ENCODE results near the gene MDGA2. TPM values are rescaled to one million over a fixed set of nuclear protein-coding genes. Genes with fewer than 3 reads are reported as not detected.

The MDGA2 gene
- total RNA-seq, 1 experiment from 2014 or later: not detected

DNA sequence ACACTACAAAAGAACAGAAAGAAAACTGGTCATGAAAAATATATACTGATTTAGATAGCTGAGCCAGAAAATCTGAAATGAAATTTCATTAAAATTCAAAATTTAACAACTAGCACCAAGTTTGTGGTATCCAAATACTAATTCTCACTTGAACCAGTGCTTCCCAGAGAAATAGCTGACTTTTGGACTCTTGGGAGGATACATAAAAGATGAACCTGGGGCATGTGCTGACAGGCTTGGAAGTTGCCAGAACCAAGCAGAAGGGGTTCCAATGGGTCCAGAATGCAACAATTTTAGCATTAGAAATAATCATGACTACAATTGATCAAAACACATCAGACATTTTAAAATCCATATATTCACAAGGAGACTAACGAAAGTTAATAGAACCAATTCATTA is 175.0 kb downstream of the MDGA2 start:
- H3K27me3 Mint-ChIP-seq (ENCODE audit: unreplicated experiment): no peaks in the 10 kb centered on the region
- no peak for DNase-seq
- CTCF ChIA-PET: no interaction called here
- H3K36me3 Mint-ChIP-seq (ENCODE audit: insufficient read depth, unreplicated experiment): no peaks in the 10 kb centered on the region
- intact Hi-C loops (cut with micrococcal nuclease; ENCODE audit: unreplicated experiment): no loop called here
- H3K27ac Mint-ChIP-seq (ENCODE audit: unreplicated experiment): no peak overlapping the region
- TF ChIP-seq, protein P1, sequence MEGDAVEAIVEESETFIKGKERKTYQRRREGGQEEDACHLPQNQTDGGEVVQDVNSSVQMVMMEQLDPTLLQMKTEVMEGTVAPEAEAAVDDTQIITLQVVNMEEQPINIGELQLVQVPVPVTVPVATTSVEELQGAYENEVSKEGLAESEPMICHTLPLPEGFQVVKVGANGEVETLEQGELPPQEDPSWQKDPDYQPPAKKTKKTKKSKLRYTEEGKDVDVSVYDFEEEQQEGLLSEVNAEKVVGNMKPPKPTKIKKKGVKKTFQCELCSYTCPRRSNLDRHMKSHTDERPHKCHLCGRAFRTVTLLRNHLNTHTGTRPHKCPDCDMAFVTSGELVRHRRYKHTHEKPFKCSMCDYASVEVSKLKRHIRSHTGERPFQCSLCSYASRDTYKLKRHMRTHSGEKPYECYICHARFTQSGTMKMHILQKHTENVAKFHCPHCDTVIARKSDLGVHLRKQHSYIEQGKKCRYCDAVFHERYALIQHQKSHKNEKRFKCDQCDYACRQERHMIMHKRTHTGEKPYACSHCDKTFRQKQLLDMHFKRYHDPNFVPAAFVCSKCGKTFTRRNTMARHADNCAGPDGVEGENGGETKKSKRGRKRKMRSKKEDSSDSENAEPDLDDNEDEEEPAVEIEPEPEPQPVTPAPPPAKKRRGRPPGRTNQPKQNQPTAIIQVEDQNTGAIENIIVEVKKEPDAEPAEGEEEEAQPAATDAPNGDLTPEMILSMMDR (IDR thresholded peaks at IDR 0.05; ENCODE audit: unreplicated experiment): no peak
- H3K4me1 Mint-ChIP-seq (ENCODE audit: low read depth, unreplicated experiment): no peaks in the 10 kb centered on the region
- no TSS peak for BruUV-seq (replicated peaks)
- no peak overlapping the region for H3K4me3 Mint-ChIP-seq (ENCODE audit: low read depth, unreplicated experiment)
- H3K9me3 Mint-ChIP-seq (ENCODE audit: low read depth, unreplicated experiment): peaks cover 5% of the 10 kb centered on the region

DNA sequence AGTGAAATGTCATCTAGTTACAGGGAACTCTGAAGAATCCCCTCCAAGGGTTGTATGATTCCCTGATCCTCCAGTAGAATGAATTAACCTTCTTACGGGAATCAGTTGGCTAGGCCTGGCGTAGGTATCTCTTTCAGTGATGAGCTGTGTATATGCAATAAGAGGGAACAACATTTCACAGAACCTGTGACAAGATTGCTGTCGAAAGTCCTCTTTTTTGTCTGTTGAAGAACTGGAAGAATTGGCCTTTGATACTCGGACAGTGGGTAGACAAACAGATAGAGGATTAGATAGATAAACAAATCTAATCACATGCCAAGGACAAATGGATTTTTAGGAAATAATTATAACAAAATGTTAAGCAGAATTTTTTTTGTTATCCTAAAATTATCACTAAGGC is 184.6 kb downstream of the MDGA2 start:
- TF ChIP-seq, protein P1 (IDR thresholded peaks at IDR 0.05; ENCODE audit: unreplicated experiment): no peak
- Mint-ChIP-seq H3K27me3 (ENCODE audit: unreplicated experiment) (no peaks in the 10 kb centered on the region), H3K9me3 (ENCODE audit: low read depth, unreplicated experiment) (no peaks in the 10 kb centered on the region), H3K4me3 (ENCODE audit: low read depth, unreplicated experiment) (no peak overlapping the region), H3K36me3 (ENCODE audit: insufficient read depth, unreplicated experiment) (no peaks in the 10 kb centered on the region), H3K4me1 (ENCODE audit: low read depth, unreplicated experiment) (no peaks in the 10 kb centered on the region), H3K27ac (ENCODE audit: unreplicated experiment) (no peak overlapping the region)
- intact Hi-C loops (cut with micrococcal nuclease; ENCODE audit: unreplicated experiment): no loop called here
- CTCF ChIA-PET: no interaction called here
- no peak for DNase-seq
- no TSS peak for BruUV-seq (replicated peaks)

DNA sequence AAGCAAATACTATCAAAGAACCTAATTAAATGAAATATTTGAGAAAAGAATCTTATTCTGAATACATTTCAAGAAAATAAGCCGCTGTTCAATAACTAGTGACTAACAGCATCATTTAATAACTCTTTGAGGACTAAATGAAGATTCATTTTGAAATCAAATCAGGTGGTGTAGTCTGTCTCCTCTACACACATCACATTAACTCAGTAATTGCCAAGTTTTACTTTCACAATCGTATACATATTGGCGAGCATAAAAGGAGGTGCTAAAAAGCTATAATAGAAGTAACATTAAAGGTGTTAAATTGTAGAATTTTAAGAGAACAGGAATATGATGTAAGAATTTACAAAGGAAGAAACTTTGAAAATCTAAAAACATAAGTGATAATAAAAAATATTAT is 185.1 kb downstream of the MDGA2 start:
- Mint-ChIP-seq H3K36me3 (ENCODE audit: insufficient read depth, unreplicated experiment) (no peaks in the 10 kb centered on the region), H3K27ac (ENCODE audit: unreplicated experiment) (no peak overlapping the region), H3K4me1 (ENCODE audit: low read depth, unreplicated experiment) (no peaks in the 10 kb centered on the region), H3K9me3 (ENCODE audit: low read depth, unreplicated experiment) (no peaks in the 10 kb centered on the region), H3K4me3 (ENCODE audit: low read depth, unreplicated experiment) (no peak overlapping the region), H3K27me3 (ENCODE audit: unreplicated experiment) (no peaks in the 10 kb centered on the region)
- DNase-seq: no peak
- CTCF ChIA-PET: no interaction called here
- intact Hi-C loops (cut with micrococcal nuclease; ENCODE audit: unreplicated experiment): no loop called here
- no TSS peak for BruUV-seq (replicated peaks)
- TF ChIP-seq, protein P1 (IDR thresholded peaks at IDR 0.05; ENCODE audit: unreplicated experiment): no peak

DNA sequence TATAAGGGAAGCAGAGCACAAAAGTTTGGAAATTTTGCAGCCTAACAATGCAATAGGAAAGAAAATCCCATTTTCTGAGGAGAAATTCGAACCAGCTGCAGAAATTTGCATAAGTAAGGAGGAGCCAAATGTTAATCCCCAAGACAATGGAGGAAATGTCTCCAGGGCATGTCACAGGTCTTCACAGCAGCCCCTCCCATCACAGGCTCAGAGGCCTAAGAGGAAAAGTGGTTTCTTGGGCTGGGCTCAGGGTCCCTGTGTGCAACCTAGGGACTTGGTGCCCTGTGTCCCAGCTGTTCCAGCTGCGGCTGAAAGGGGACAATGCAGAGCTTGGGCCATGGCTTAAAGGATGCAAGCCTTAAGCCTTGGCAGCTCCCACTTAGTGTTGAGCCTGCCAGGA is 190.0 kb downstream of the MDGA2 start:
- Mint-ChIP-seq H3K9me3 (ENCODE audit: low read depth, unreplicated experiment) (peaks cover 4% of the 10 kb centered on the region), H3K36me3 (ENCODE audit: insufficient read depth, unreplicated experiment) (no peaks in the 10 kb centered on the region), H3K27me3 (ENCODE audit: unreplicated experiment) (no peaks in the 10 kb centered on the region), H3K4me1 (ENCODE audit: low read depth, unreplicated experiment) (no peaks in the 10 kb centered on the region), H3K4me3 (ENCODE audit: low read depth, unreplicated experiment) (no peak overlapping the region), H3K27ac (ENCODE audit: unreplicated experiment) (no peak overlapping the region)
- intact Hi-C loops (cut with micrococcal nuclease; ENCODE audit: unreplicated experiment): no loop called here
- no peak for DNase-seq
- CTCF ChIA-PET: no interaction called here
- no TSS peak for BruUV-seq (replicated peaks)
- TF ChIP-seq, protein P1 (IDR thresholded peaks at IDR 0.05; ENCODE audit: unreplicated experiment): no peak

DNA sequence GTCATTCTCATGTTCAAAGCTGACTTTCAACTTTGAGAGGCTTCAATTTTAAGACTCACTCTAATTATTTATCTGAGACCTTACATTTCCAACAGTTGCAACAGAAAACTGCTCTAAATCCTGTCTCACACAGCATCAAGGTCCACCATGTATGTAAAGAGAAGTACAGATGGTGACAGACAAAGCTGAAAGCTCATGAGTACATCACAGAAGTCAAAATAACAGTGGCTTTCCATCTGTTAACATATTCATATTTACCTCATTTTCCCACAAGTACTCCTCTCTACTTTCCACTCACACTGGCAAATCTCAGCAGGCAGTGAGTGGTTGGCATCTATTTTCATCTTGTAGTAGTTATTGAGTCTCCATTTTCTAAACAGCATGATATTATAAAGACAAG is 192.0 kb downstream of the MDGA2 start:
- peaks cover 4% of the 10 kb centered on the region for H3K9me3 Mint-ChIP-seq (ENCODE audit: low read depth, unreplicated experiment)
- CTCF ChIA-PET: no interaction called here
- BruUV-seq (replicated peaks): no TSS peak
- H3K36me3 Mint-ChIP-seq (ENCODE audit: insufficient read depth, unreplicated experiment): no peaks in the 10 kb centered on the region
- no peak for DNase-seq
- H3K4me1 Mint-ChIP-seq (ENCODE audit: low read depth, unreplicated experiment): no peaks in the 10 kb centered on the region
- intact Hi-C loops (cut with micrococcal nuclease; ENCODE audit: unreplicated experiment): no loop called here
- no peak overlapping the region for H3K27ac Mint-ChIP-seq (ENCODE audit: unreplicated experiment)
- H3K27me3 Mint-ChIP-seq (ENCODE audit: unreplicated experiment): no peaks in the 10 kb centered on the region
- TF ChIP-seq, protein P1 (IDR thresholded peaks at IDR 0.05; ENCODE audit: unreplicated experiment): no peak
- no peak overlapping the region for H3K4me3 Mint-ChIP-seq (ENCODE audit: low read depth, unreplicated experiment)
